Epidermal melanocyte (primary cell): ENCODE data around the gene CENPO.
"Not testable (repeated sequence)": the region's sequence is repeated elsewhere in the genome, so short reads cannot be mapped to it uniquely, and the experiment has no call there.

ENCODE experiments used
- DNase-seq: peaks from one replicate; pipeline ENCODE4 v3.0.0; 2011; ENCODE audit warnings: low spot score; ENCODE audit not compliant: insufficient read length

CENPO gene

GRCh38 chr2:24787532-24787931, 5.7 kb upstream of the CENPO start:
- DNase-seq: no peak

GRCh38 chr2:24788816-24789215, 4.4 kb upstream of the CENPO start:
- DNase-seq: no peak

GRCh38 chr2:24791452-24791851, 1.8 kb upstream of the CENPO start:
- DNase-seq: no peak

- no peak for DNase-seq
These were observed 717 bp upstream of the CENPO start for GRCh38 chr2:24792542-24792873.

DNA sequence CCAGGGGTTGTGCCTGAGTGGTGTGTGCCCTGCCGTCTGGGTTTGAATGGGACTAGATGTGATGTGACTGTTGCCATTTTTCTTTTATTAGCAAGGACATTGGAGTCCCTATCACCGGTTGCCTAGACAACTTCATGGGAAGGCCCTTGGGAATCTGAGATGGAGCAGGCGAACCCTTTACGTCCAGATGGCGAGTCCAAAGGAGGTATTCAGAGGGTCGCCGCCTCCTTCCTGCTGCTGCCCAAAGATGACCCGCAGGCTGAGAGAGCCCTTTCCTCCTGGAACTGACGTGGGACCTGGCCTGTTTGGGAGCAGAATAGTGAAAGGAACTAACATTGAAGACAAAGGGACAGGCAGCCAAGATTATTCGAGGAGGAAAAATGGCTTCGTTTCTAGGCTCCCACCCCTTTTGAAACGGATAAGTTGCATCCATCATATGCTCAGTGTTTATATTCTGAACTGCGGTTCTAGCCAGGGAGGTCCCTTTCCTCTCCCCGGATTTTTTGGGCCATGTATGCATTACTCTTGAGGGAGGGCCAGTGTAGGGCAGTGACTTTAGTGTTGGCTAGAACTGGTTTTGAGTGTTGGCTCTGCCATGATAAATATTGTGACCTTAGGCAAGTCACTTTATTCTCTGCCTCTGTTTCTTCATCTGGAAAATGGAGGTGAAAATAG, 673 bp downstream of the CENPO start:
- no peak for DNase-seq

GRCh38 chr2:24797644-24798043, 4.4 kb downstream of the CENPO start:
- DNase-seq: no peak

- DNase-seq: not testable (repeated sequence)
These were observed 7.3 kb downstream of the CENPO start for GRCh38 chr2:24800487-24800886.

DNA sequence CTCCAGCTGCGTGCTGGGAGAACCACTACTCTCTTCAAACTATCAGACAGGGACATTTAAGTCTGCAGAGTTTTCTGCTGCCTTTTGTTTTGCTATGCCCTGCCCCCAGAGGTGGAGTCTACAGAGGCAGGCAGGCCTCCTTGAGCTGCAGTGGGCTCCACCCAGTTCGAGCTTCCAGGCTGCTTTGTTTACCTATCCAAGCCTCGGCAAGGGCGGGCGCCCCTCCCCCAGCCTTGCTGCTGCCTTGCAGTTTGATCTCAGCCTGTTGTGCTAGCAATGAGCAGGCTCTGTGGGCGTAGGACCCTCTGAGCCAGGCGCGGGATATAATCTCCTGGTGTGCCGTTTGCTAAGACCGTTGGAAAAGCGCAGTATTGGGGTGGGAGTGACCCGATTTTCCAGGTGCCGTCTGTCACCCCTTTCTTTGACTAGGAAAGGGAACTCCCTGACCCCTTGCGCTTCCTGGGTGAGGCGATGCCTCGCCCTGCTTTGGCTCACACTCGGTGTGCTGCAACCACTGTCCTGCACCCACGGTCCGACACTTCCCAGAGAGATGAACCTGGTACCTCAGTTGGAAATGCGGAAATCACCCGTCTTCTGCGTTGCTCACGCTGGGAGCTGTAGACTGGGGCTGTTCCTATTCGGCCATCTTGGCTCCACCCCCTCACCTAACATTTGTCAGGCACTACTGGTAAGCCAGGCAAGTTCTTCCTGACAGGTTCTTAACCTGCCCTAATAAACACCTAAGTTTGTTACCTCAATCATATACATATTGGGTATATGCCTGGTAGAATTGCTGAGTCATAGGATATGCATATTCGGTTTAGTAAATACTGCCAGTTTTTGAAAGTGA, 12.8 kb downstream of the CENPO start:
- not testable (repeated sequence) for DNase-seq

DNA sequence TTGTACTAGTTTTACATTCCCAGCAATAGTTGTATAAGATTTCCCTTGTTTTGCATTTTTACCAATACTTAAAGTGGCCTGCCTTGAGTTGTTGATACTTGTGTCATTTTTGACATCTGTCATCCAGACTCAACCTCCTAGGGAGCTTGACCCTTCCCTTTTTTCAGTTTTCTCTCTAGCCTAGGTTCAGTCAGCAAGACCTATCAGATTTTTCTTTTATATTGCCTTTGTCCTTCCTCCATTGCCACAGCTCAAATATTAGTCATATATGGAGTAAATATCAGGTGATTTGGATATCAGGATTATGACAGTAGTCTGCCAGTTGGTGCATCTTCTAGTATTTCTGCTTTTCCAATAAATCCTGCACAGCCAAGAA, 13.4 kb downstream of the CENPO start:
- DNase-seq: no peak

DNA sequence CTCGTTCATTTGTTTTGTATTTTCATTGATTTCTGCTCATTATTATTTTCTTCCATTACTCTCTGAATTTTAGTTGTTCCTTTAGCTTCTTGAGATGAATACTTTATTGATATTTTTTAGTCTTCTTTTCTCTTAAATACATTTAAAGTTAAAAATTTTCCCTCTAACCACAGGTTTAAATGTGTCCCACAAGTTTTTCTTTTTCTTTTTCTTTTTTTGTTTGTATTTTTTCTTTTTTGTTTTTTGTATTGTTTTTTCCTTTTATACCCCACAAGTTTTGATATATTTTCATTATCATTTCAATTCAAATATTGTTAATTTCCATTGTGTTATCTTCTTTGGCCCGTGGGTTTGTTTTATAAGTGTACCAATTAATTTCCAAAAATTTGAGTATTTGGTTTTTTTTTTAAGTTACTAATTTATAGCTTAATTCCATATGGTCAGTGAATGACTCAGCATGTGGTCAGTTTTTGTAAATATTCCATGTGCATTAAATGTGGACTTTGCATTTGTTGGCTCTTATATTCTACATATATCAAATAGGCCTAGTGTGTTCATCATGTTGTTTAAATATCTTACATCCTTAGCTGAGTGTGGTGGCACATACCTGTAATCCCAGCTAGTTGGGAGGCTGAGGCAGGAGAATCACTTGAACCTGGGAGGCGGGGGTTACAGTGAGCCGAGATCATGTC, 16.2 kb downstream of the CENPO start:
- DNase-seq: no peak

DNA sequence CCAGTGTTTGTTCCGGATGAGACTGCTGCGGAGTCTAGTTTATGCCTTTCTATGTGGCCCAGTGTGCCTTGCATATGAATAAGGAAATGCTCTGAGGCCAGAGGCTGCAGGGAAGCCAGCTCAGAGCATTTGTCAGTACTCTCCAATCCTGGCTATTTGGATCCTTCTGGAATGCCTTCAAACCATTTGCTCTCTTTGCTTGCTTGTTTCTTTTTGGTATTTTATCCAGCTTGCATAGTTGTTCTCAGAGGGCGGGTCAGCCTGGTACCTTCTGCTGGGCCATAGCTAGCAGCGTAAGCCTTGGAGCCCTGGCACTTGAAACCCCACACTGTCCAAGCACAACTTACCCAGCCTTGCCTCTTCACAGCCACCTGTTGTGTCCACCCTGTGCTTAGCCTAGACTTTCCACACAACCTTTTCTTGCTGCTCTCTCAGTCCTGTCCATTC, 20.5 kb downstream of the CENPO start:
- DNase-seq: no peak

DNA sequence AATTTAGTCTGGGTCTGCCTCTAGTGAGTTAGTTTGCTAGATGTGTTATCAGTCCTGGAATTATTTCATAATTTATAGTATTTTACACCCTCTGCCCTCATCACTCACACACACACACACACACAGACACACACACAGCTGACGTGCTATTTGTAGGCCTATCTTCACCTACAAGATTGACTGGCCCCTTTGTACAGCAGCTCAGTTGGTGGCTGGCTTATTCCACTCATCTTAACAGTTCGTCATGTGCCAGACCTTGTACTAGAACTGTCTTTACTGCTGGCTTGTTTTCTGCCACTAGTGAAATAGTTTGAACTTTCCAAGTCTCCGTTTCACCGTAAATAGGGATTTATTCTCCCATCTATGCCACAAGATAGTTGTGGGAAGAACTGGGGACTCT, 21.3 kb downstream of the CENPO start:
- no peak for DNase-seq

GRCh38 chr2:24815171-24815570, 21.9 kb downstream of the CENPO start:
- DNase-seq: no peak

GRCh38 chr2:24816404-24816803, 23.2 kb downstream of the CENPO start:
- no peak for DNase-seq

GRCh38 chr2:24816884-24817283, 23.7 kb downstream of the CENPO start:
- no peak for DNase-seq

GRCh38 chr2:24818721-24819167, 25.5 kb downstream of the CENPO start:
- DNase-seq: no peak

DNA sequence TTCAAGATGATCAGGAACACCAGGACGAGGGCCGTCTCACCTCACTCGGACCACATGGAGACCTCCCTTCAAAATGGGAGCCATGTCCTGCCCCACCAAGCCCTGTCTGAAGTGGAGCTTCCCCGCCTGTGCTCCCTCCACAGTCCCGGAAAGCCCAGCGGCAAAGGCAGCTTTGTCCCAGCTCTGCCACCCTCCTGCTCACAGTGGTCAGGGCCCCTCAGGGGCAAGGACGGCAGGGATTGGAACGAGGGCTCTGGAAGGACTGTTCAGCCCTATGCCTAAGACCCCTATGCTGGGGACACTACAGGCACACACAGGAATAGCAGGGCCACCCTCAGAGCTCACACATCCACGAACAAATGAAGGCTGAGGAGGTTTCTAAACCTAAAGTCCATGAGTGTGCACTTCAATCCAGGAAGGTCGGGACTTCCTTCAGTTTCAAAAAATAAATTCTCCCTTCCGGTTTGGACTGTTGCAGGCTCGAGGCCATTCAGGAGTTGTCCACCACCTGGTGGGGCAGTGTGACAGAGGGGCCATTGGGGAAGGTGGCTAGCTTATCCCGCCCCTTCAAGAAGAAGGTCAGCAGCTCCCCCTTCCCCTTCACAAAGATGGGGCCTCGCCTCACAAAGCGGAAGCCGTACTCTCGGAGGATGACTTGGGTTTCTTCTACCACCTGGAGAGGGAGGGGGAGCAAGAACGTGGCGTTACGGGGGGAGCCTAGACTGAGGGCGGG, 26.4 kb downstream of the CENPO start:
- no peak for DNase-seq

- DNase-seq: no peak
These were observed 26.9 kb downstream of the CENPO start for GRCh38 chr2:24820175-24820513.

- no peak for DNase-seq
These were observed 27.6 kb downstream of the CENPO start for GRCh38 chr2:24820598-24821432.

GRCh38 chr2:24821433-24821891, 28.2 kb downstream of the CENPO start:
- DNase-seq: no peak
